HG03342 (cell line): ENCODE data around the gene NPDC1.
A peak's percentile ranks its signal among the peaks of the same experiment; 100 is the strongest.
"Not testable (repeated sequence)": the region's sequence is repeated elsewhere in the genome, so short reads cannot be mapped to it uniquely, and the experiment has no call there.

Source experiments
- ATAC-seq: cut with Tn5 transposase; IDR thresholded peaks from one replicate; pipeline ENCODE4 v1.9.1; 2021; ENCODE audit warnings: mild to moderate bottlenecking, moderate library complexity; ENCODE audit not compliant: unreplicated experiment

NPDC1 gene

GRCh38 chr9:137075275-137075775 is 29.3 kb upstream of the NPDC1 start:
- ATAC-seq: no peak

GRCh38 chr9:137074657-137075274 is 28.8 kb upstream of the NPDC1 start:
- ATAC-seq: no peak

DNA sequence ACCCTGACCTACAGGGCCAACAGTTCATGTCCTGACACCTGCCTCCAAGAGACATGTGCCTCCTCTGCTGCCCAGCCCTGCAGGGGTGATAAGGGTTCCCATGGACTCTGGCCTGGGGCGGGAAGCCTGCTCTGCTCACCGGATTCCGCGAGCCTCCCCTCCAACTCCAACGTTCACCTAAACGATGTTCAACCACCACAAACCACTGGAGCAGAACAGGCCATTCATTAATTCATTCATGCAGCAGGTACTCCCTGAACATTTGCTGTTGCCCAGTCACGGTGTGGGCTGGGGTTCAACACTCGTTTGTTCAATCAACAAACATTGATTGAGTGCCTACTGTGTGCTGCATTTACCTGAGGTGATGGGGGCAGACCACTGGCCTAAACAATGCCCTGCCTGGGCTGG is 28.0 kb upstream of the NPDC1 start:
- no peak for ATAC-seq

GRCh38 chr9:137071282-137071681 is 25.3 kb upstream of the NPDC1 start:
- no peak for ATAC-seq

GRCh38 chr9:137070906-137071275 is 24.9 kb upstream of the NPDC1 start:
- peak; percentile 7 for ATAC-seq

- peak; percentile 65 for ATAC-seq
Observed at GRCh38 chr9:137070201-137070905, 24.4 kb upstream of the NPDC1 start, which contains the start of gene SAPCD2. TSS of gene SAPCD2 (minus strand) at chr9:137070557. CDS start at chr9:137070460, 97 bp downstream.

- peak; percentile 14 for ATAC-seq
Observed at GRCh38 chr9:137069508-137070091, 23.6 kb upstream of the NPDC1 start.

GRCh38 chr9:137068539-137069507 is 22.8 kb upstream of the NPDC1 start:
- no peak for ATAC-seq

GRCh38 chr9:137067860-137068538 is 22.0 kb upstream of the NPDC1 start:
- ATAC-seq: no peak

- no peak for ATAC-seq
Observed at GRCh38 chr9:137066096-137066861, 20.3 kb upstream of the NPDC1 start.

DNA sequence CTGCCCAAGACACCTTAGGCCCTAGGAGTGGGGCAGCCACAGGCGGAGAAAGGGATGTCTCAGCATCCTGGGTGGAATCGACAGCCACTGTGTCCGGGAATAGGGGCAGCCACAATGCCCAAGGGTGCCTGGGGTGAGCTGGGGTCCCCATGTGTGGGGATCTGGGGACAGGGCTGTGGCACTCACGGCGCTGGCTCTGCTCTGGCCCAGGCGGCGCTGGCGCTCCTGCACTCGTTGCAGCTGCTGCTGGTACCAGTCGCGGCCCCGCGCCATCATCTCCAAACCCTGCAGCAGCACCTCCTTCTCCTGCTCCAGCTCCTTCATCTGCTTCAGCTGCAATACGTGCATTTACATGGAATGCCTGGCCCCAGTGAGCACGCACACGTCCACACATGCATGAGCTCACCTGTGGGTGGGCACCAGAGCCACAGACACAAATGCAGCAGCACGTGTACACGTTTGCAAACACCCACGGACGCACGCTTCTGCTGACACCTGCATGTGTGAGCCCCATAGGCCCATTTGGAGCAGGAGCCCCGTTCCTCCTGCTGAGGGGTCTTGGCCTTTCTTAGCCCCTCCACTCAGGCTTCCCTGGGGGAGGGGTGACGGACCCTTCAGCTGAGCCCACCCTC is 19.5 kb upstream of the NPDC1 start:
- ATAC-seq: no peak

- no peak for ATAC-seq
Observed at GRCh38 chr9:137064880-137065164, 18.8 kb upstream of the NPDC1 start.

GRCh38 chr9:137064027-137064879 is 18.3 kb upstream of the NPDC1 start:
- no peak for ATAC-seq

- ATAC-seq: no peak
Observed at GRCh38 chr9:137063311-137064026, 17.5 kb upstream of the NPDC1 start.

GRCh38 chr9:137062798-137063197 is 16.8 kb upstream of the NPDC1 start:
- ATAC-seq: not testable (repeated sequence)

- ATAC-seq: no peak
Observed at GRCh38 chr9:137062384-137062783, 16.4 kb upstream of the NPDC1 start.

GRCh38 chr9:137058521-137059234 is 12.7 kb upstream of the NPDC1 start:
- no peak for ATAC-seq
